ENCODE results near the gene FAM171A2. TPM values are rescaled to one million over a fixed set of nuclear protein-coding genes. Genes with fewer than 3 reads are reported as not detected.
"Not testable (repeated sequence)": the region's sequence is repeated elsewhere in the genome, so short reads cannot be mapped to it uniquely, and the experiment has no call there.

FAM171A2 gene
- total RNA-seq, 4 donors from 2014 or later, result 1.0 to 8.1 (median 5.2) TPM

GRCh38 chr17:44372036-44372435 is 8.4 kb upstream of the FAM171A2 start:
- TF ChIP-seq CTCF (IDR thresholded peaks at IDR 0.05) (no peak), EP300 (IDR thresholded peaks at IDR 0.05) (no peak), POLR2A (IDR thresholded peaks at IDR 0.05) (no peak)
- Histone ChIP-seq H3K9me3 (no peaks in the 10 kb centered on the region), H3K27ac (no peak overlapping the region), H3K27me3 (peaks cover 0 to 28% of the 10 kb centered on the region in 2 donors), H3K4me1 (peaks cover 0 to 22% (median 0%) of the 10 kb centered on the region in 4 donors), H3K4me3 (no peak overlapping the region), H3K36me3 (no peaks in the 10 kb centered on the region)
- DNase-seq (ENCODE audit: low spot score in 2 of 2), result no peak
- WGBS, 2 donors, result 65 to 74% methylated on average over 10 of the region's 10 CpGs

- H3K9me3 ChIP-seq; H3K4me1 ChIP-seq; H3K4me3 ChIP-seq; DNase-seq (ENCODE audit: low spot score in 2 of 2); H3K36me3 ChIP-seq; H3K27ac ChIP-seq: not testable (repeated sequence)
- H3K27me3 ChIP-seq, result peaks cover 0 to 28% of the 10 kb centered on the region in 2 donors
- 29 to 35% methylated on average over 17 of the region's 17 CpGs for WGBS, 2 donors
Observed at GRCh38 chr17:44369414-44370023, 5.9 kb upstream of the FAM171A2 start.

- 92% methylated on average over 17 to 35 of the region's 42 CpGs for WGBS, 2 donors
- H3K4me1 ChIP-seq; H3K9me3 ChIP-seq; DNase-seq (ENCODE audit: low spot score in 2 of 2); H3K4me3 ChIP-seq; H3K27ac ChIP-seq; H3K36me3 ChIP-seq: not testable (repeated sequence)
- peaks cover 0 to 28% of the 10 kb centered on the region in 2 donors for H3K27me3 ChIP-seq
Observed at GRCh38 chr17:44368391-44369243, 5.0 kb upstream of the FAM171A2 start.

- H3K27me3 ChIP-seq, result peaks cover 0 to 32% of the 10 kb centered on the region in 2 donors
- no peaks in the 10 kb centered on the region for H3K36me3 ChIP-seq
- H3K9me3 ChIP-seq, result no peaks in the 10 kb centered on the region
- H3K4me1 ChIP-seq, result peaks cover 0 to 16% (median 9%) of the 10 kb centered on the region in 4 donors
- H3K27ac ChIP-seq, result no peak overlapping the region
- 71 to 74% methylated on average over 7 of the region's 7 CpGs for WGBS, 2 donors
- TF ChIP-seq CTCF (IDR thresholded peaks at IDR 0.05), result no peak
- TF ChIP-seq POLR2A (IDR thresholded peaks at IDR 0.05), result no peak
- TF ChIP-seq EP300 (IDR thresholded peaks at IDR 0.05), result no peak
- no peak for DNase-seq (ENCODE audit: low spot score in 2 of 2)
- no peak overlapping the region for H3K4me3 ChIP-seq
Observed at GRCh38 chr17:44367231-44367979, 3.8 kb upstream of the FAM171A2 start.

GRCh38 chr17:44365051-44365450 is 1.4 kb upstream of the FAM171A2 start:
- not testable (repeated sequence) for H3K36me3 ChIP-seq; H3K9me3 ChIP-seq; H3K27ac ChIP-seq; DNase-seq (ENCODE audit: low spot score in 2 of 2); H3K4me3 ChIP-seq
- peaks cover 0 to 13% of the 10 kb centered on the region in 2 donors for H3K27me3 ChIP-seq
- H3K4me1 ChIP-seq, result peaks cover 0 to 38% (median 17%) of the 10 kb centered on the region in 4 donors
- WGBS, 2 donors, result 87% methylated on average over 5 of the region's 5 CpGs

- H3K27me3 ChIP-seq, result peaks cover 0 to 12% of the 10 kb centered on the region in 2 donors
- no peaks in the 10 kb centered on the region for H3K9me3 ChIP-seq
- peak overlapping the region; percentile 51 to 74 (median 62) for H3K4me3 ChIP-seq
- H3K4me1 ChIP-seq, result peaks cover 0 to 38% (median 17%) of the 10 kb centered on the region in 4 donors
- TF ChIP-seq POLR2A (IDR thresholded peaks at IDR 0.05) (no peak), CTCF (IDR thresholded peaks at IDR 0.05) (no peak)
- peak overlapping the region; percentile 28 to 66 (median 33) for H3K27ac ChIP-seq
- 0% methylated on average over 22 to 23 of the region's 45 CpGs for WGBS, 2 donors
- no peaks in the 10 kb centered on the region for H3K36me3 ChIP-seq
- no peak for DNase-seq (ENCODE audit: low spot score in 2 of 2)
Observed at GRCh38 chr17:44362949-44363612, 572 bp downstream of the FAM171A2 start.

Data from tibial nerve (tissue), 4 donors.